ENCODE results near the gene SCGN. TPM values are rescaled to one million over a fixed set of nuclear protein-coding genes. Genes with fewer than 3 reads are reported as not detected.

Gene SCGN
- total RNA-seq, 1 donor from 2014 or later = not detected

DNA sequence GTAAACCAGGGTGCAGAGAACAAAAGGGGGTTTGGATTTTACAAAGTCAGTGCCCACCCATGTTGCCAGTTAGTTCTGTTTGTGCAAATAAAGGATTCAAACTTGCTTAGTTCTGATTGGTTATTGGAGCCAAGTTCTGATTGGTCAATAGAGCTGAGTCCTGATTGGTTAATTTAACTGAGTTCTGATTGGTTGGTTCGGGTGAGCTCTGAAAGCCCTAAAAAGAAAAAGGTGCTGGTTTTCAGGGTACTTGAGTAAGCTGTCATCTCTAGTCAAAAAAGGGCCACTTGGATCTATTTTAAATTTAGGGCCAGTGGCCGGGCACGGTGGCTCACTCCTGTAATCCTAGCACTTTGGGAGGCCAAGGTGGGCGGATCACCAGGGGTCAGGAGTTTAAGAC, 47.6 kb downstream of the SCGN start:
- H3K4me3 ChIP-seq (ENCODE audit: low read depth, low read length) = no peak overlapping the region
- TF ChIP-seq, protein P1, sequence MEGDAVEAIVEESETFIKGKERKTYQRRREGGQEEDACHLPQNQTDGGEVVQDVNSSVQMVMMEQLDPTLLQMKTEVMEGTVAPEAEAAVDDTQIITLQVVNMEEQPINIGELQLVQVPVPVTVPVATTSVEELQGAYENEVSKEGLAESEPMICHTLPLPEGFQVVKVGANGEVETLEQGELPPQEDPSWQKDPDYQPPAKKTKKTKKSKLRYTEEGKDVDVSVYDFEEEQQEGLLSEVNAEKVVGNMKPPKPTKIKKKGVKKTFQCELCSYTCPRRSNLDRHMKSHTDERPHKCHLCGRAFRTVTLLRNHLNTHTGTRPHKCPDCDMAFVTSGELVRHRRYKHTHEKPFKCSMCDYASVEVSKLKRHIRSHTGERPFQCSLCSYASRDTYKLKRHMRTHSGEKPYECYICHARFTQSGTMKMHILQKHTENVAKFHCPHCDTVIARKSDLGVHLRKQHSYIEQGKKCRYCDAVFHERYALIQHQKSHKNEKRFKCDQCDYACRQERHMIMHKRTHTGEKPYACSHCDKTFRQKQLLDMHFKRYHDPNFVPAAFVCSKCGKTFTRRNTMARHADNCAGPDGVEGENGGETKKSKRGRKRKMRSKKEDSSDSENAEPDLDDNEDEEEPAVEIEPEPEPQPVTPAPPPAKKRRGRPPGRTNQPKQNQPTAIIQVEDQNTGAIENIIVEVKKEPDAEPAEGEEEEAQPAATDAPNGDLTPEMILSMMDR (conservative IDR thresholded peaks at IDR 0.05; ENCODE audit: low read depth, low read length) = no peak
- DNase-seq (ENCODE audit: low read depth) = no peak

DNA sequence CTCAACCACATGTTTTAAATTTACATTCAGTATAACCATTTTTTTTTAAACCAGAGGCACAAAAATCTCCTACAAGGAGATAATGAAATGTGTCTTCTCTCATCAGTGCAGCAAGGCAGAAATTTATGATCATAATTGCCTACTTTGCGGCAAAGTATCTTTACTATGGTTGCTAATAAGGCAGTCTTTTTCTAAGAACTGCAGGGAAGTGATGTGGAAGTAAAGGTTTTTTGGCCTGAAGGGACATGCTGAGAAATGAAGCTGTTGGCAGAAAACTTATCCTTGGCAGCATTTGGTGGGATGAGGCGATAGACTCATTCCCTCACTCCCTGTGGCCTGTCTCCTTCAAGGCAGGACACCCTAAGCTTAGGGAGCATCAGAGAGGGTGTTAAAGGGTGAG, 48.7 kb downstream of the SCGN start:
- no peak for DNase-seq (ENCODE audit: low read depth)
- TF ChIP-seq, protein P1 (conservative IDR thresholded peaks at IDR 0.05; ENCODE audit: low read depth, low read length) = no peak
- H3K4me3 ChIP-seq (ENCODE audit: low read depth, low read length) = no peak overlapping the region

DNA sequence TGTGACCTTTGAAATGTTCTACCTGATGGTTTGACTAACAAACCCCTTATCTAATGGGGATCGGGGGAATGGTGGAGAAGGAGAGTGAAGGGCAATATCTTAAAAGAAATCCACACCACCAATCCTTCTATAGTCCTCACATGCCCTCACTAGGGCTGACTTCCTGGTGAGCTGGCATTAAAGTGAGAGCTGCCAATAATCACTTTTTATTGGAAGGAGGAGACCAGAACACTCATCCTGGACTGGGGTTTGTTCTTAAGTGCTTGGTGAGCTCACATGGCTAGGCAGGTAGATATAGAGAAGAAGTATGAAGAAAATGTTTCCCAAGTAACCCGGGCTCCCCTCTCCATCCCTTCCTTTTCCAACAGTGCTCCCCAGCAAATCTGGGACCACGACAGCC, 49.8 kb downstream of the SCGN start:
- DNase-seq (ENCODE audit: low read depth) = no peak
- no peak overlapping the region for H3K4me3 ChIP-seq (ENCODE audit: low read depth, low read length)
- TF ChIP-seq, protein P1 (conservative IDR thresholded peaks at IDR 0.05; ENCODE audit: low read depth, low read length) = no peak

DNA sequence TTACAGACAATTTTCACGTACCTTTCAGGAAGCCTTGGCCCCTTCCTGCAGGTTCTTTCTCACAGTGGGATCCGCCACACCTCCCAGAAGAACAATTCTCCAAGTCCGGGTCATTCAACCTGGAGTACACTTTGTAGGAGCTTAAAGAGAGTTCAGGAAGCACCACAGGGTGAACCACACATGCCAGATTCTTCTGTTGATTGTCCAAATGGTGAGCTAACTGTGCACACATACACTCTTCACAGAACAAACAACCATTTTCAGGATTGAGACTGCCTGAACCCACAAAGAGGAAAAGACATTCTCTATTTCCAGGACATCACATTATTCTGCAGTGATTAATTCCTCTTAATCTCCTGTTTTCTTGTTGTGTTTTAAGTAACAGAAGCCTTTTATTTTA, 51.0 kb downstream of the SCGN start:
- TF ChIP-seq, protein P1 (conservative IDR thresholded peaks at IDR 0.05; ENCODE audit: low read depth, low read length) = no peak
- H3K4me3 ChIP-seq (ENCODE audit: low read depth, low read length) = no peak overlapping the region
- DNase-seq (ENCODE audit: low read depth) = no peak

DNA sequence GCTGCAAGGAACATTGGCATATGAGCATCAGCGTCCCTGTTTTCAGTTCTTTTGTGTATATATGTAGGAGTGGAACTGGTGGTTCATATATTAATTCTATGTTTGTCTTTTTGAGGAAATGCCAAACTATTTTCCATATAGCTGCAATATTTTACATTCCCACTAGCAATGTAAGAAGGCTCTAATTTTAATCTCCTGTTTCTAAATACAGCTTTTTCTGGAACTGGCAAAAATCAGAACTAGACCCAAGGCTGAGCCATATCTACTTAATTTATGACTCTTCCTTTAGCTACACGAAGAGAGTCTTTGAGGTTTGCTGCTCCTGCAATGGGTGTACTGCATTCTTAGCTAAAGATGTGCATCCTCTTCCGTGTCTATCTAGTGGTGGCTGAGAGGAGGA, 52.0 kb downstream of the SCGN start:
- no peak overlapping the region for H3K4me3 ChIP-seq (ENCODE audit: low read depth, low read length)
- TF ChIP-seq, protein P1 (conservative IDR thresholded peaks at IDR 0.05; ENCODE audit: low read depth, low read length) = no peak
- no peak for DNase-seq (ENCODE audit: low read depth)

DNA sequence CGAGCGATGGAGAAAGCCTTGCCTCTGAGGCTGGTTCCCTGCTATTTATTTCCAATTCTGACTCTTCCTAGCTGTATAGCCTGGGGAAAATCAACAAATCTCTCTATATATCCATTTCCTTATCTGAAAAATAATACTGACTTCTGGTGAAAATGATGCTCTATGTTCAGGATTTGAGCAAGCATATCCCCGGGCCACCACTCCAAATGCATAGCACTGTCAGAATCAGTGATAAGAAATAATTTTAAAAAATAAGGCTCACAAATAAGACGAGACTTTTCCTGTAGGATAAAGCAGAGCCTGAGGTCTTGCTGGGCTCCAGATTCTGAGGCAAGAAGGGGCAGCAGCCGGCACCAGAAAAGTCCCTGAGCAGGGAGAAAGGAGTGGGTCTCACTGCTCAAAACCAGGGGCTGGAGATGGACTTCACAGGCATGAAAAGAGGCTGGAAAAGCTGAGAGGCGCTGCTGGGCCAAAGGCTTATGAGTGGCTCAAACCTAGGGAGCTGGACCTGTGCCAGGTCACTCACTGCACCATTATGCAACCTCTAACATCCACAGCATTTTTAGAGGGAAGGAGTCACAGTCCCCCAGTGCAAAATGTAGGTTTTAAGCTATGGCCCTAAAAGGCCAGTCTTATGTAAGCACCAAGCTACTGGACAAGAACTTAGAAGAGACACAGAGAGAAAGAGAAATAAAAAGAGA, 54.4 kb downstream of the SCGN start:
- DNase-seq (ENCODE audit: low read depth) = peak; percentile 6
- TF ChIP-seq, protein P1 (conservative IDR thresholded peaks at IDR 0.05; ENCODE audit: low read depth, low read length) = no peak
- H3K4me3 ChIP-seq (ENCODE audit: low read depth, low read length) = no peak overlapping the region

DNA sequence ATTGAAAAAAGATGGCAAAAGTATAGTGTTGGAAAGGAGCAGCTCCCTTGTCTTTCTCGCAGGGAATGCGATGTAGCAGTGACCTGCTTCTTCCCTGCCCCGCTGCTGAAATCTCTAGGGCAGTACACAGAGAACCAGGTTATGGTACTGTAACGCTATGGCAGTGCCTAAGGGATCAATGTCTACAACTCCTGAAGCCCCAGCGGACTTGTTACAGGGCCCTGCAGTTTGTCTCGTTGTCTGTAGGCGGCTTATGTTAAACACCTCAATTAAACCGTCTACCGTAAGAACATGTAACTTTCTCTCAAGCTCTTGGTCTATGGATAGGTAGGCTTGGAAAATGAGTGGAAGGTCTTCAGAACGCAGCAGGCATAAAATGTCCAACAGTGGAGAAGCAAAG, 57.7 kb downstream of the SCGN start:
- TF ChIP-seq, protein P1 (conservative IDR thresholded peaks at IDR 0.05; ENCODE audit: low read depth, low read length) = no peak
- no peak overlapping the region for H3K4me3 ChIP-seq (ENCODE audit: low read depth, low read length)
- no peak for DNase-seq (ENCODE audit: low read depth)
